Measurements from ENCODE around the gene SLC20A1.
"Not testable (repeated sequence)": the region's sequence is repeated elsewhere in the genome, so short reads cannot be mapped to it uniquely, and the experiment has no call there.

Gene SLC20A1

DNA sequence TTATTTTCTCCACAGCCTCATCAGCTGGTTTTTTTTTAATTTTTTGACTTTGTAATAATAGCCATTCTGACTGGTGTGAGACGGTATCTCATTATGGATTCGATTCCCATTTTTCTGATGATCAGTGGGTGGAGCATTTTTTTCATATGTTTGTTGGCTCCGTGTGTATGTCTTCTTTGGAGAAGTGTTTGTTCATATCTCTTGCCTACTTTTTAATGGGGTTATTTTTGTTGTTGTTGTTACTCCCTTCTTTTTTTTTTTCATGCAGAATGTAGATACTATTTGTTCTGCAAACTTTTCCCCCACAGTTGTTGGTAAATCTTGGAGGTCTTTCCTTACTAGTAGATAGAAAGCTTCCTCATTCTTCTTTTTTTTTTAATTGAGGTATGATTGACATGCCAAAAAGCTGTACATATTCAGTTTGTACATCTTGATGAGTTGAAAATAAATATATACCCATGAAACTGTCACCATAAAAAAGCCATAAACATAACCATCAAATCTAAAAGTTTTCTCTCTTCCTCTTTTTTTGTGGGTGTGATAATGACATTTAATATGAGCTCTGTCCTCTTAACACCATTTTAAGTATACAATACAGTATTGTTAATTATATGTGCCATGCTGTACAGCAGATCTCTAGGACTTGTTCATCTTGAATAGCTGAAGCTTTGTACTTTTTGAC, 53.2 kb downstream of the SLC20A1 start:
- no peak for TF ChIP-seq JUND (IDR thresholded peaks at IDR 0.05; ENCODE audit: low read depth)
- in situ Hi-C loops (cut with HindIII; ENCODE audit: low pct_unique_long_range_greater_than_20kb, low sequenced_read_pairs), result no loop called here
- DNase-seq (ENCODE audit: low read depth in 1 of 2, low spot score in 1 of 2), result no peak

DNA sequence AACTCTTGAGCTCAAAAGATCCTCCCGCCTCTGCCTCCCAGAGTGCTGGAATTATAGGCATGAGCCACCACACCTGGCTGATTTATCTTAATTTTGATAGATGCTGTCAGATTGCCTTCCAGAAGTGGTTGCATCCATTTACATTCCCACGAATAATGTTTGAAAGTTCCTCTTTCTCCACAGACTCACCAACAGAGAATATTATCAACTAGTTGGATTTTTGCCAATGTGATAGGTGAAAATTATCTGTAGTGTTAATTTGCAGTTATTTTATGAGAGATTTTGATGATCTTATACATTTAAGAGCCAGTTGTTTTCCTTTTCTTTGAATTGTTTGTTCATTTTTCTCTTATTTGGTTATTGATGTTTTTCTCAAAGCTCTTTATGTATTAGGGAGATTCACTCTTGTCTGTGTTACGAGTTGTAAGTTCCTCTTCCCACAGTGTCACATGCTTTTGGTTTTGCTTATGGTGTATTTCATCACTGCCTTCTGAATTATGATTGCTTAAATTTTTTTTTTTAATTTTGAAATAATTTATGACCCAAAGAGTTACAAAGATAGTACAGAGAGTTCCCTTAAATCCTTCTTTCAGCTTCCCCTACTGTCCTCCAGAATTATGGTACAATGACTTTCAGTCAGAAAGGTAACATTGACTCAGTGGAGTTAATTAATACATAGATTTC, 54.4 kb downstream of the SLC20A1 start:
- no peak for DNase-seq (ENCODE audit: low read depth in 1 of 2, low spot score in 1 of 2)
- no peak for TF ChIP-seq JUND (IDR thresholded peaks at IDR 0.05; ENCODE audit: low read depth)
- in situ Hi-C loops (cut with HindIII; ENCODE audit: low pct_unique_long_range_greater_than_20kb, low sequenced_read_pairs), result no loop called here

DNA sequence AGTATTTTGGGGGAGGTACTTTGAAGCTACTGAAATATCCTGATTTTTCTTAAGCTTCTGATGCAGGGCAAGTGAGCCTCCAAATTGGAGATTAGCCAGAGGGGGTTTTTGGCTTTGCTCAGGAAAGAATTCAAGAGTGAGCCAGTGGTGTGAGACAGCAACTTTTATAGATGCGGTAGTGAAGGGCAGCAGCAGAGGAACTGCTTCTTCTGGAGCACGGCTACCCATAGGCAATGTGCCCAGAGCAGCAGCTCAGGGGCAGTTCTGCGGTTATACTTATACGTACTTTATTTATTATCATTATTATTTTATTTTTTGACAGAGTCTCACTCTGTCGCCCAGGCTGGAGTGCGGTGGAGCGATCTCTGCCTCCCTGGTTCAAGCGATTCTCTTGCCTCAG, 55.3 kb downstream of the SLC20A1 start:
- DNase-seq (ENCODE audit: low read depth in 1 of 2, low spot score in 1 of 2), result no peak
- in situ Hi-C loops (cut with HindIII; ENCODE audit: low pct_unique_long_range_greater_than_20kb, low sequenced_read_pairs), result no loop called here
- TF ChIP-seq JUND (IDR thresholded peaks at IDR 0.05; ENCODE audit: low read depth), result no peak

- TF ChIP-seq JUND (IDR thresholded peaks at IDR 0.05; ENCODE audit: low read depth), result no peak
- DNase-seq (ENCODE audit: low read depth in 1 of 2, low spot score in 1 of 2), result no peak
- in situ Hi-C loops (cut with HindIII; ENCODE audit: low pct_unique_long_range_greater_than_20kb, low sequenced_read_pairs), result no loop called here
Measured at GRCh38 chr2:112703684-112704083, 57.9 kb downstream of the SLC20A1 start.

GRCh38 chr2:112705575-112705974, 59.8 kb downstream of the SLC20A1 start:
- in situ Hi-C loops (cut with HindIII; ENCODE audit: low pct_unique_long_range_greater_than_20kb, low sequenced_read_pairs), result no loop called here
- TF ChIP-seq JUND (IDR thresholded peaks at IDR 0.05; ENCODE audit: low read depth), result no peak

GRCh38 chr2:112706170-112706664, 60.5 kb downstream of the SLC20A1 start:
- in situ Hi-C loops (cut with HindIII; ENCODE audit: low pct_unique_long_range_greater_than_20kb, low sequenced_read_pairs), result no loop called here
- TF ChIP-seq JUND (IDR thresholded peaks at IDR 0.05; ENCODE audit: low read depth), result no peak
- DNase-seq (ENCODE audit: low read depth in 1 of 2, low spot score in 1 of 2), result no peak

More at GRCh38 chr2:112705575-112705974, 59.8 kb downstream of the SLC20A1 start:
- DNase-seq (ENCODE audit: low read depth in 1 of 2, low spot score in 1 of 2), result no peak

GRCh38 chr2:112706947-112707346, 61.2 kb downstream of the SLC20A1 start:
- DNase-seq (ENCODE audit: low read depth in 1 of 2, low spot score in 1 of 2); in situ Hi-C loops (cut with HindIII; ENCODE audit: low pct_unique_long_range_greater_than_20kb, low sequenced_read_pairs): not testable (repeated sequence)

GRCh38 chr2:112708968-112709367, 63.2 kb downstream of the SLC20A1 start:
- TF ChIP-seq JUND (IDR thresholded peaks at IDR 0.05; ENCODE audit: low read depth), result no peak
- in situ Hi-C loops (cut with HindIII; ENCODE audit: low pct_unique_long_range_greater_than_20kb, low sequenced_read_pairs), result no loop called here
- DNase-seq (ENCODE audit: low read depth in 1 of 2, low spot score in 1 of 2), result no peak

GRCh38 chr2:112709703-112710102, 64.0 kb downstream of the SLC20A1 start:
- no peak for TF ChIP-seq JUND (IDR thresholded peaks at IDR 0.05; ENCODE audit: low read depth)
- no peak for DNase-seq (ENCODE audit: low read depth in 1 of 2, low spot score in 1 of 2)
- in situ Hi-C loops (cut with HindIII; ENCODE audit: low pct_unique_long_range_greater_than_20kb, low sequenced_read_pairs), result no loop called here

DNA sequence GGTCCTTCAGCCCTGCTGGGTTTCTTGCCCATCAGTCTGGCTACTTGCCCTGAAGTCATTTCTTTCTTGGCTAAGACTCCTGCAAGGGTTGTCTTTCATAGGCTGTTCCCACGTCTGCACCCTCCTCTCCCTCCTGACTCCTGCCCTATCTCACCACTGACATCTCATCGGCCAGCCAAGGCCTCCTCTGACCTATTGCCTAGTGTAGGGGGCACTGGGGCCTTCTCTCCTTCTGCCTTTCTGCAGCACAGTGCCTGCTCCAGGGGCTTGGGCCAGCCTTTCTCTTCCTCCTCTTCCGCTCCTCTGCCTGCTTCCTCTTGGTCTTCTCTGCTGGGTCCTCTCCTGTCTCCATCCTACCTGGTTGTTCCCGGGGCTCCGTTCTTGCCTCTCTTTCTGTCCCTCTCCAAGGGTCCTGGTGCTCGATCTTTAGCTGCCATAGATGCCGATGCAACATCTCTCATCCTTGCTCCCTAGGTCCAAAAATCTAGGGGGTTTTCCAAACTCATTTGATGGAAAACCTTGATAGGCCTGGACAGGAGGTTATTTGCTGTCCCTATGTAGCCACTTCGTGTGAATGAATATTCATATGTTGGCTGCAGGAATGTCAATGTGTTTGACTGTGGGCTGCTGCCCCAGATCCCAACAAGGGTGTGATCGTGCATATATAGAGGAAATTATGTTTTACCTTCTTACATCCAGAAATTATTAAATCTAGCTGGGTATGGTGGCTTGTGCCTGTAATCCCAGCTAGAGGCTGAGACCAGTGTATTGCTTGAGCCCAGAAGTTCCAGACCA, 65.4 kb downstream of the SLC20A1 start:
- no peak for DNase-seq (ENCODE audit: low read depth in 1 of 2, low spot score in 1 of 2)
- in situ Hi-C loops (cut with HindIII; ENCODE audit: low pct_unique_long_range_greater_than_20kb, low sequenced_read_pairs), result no loop called here
- no peak for TF ChIP-seq JUND (IDR thresholded peaks at IDR 0.05; ENCODE audit: low read depth)

- in situ Hi-C loops (cut with HindIII; ENCODE audit: low pct_unique_long_range_greater_than_20kb, low sequenced_read_pairs), result no loop called here
- no peak for DNase-seq (ENCODE audit: low read depth in 1 of 2, low spot score in 1 of 2)
- TF ChIP-seq JUND (IDR thresholded peaks at IDR 0.05; ENCODE audit: low read depth), result no peak
Measured at GRCh38 chr2:112712465-112712864, 66.7 kb downstream of the SLC20A1 start.

DNA sequence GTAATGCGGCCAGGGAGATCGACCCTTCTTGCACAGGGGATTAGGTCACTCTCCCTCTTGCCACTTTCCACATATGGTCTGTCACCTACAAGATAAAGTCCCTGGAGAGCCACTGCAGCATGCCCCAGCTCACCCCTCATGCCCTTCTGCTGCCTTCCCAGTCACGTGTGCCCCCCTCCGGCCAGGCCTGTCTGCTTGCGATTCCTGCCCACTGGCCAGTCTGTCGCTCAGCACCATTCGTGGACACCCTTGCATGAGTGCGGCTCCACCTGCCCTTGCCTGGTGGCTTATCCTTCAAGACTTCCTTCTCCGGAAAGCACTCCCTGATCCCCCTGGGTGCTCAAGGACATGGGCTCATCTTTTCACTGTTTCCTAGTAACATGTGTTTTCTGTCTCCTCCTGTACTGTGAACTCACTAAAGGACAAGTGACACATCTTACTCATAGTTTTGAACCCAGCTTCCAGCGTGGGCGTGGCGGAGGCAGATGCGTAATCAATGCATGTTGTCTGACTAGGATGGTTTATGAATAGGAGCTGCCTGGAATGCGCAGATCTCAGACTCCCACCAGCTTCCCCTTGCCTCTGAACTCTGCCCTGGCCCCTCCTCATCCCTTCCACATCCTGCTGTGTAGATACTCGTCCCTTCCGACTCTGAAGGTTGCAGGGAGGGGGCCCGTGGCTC, 67.3 kb downstream of the SLC20A1 start:
- no peak for TF ChIP-seq JUND (IDR thresholded peaks at IDR 0.05; ENCODE audit: low read depth)
- DNase-seq (ENCODE audit: low read depth in 1 of 2, low spot score in 1 of 2), result no peak
- in situ Hi-C loops (cut with HindIII; ENCODE audit: low pct_unique_long_range_greater_than_20kb, low sequenced_read_pairs), result no loop called here

Data from T47D (cell line).